GM19372 (cell line): ENCODE data around the gene DYRK1B.

Source experiments
- ATAC-seq: cut with Tn5 transposase; IDR thresholded peaks from one replicate; pipeline ENCODE4 v1.9.1; 2021; ENCODE audit warnings: mild to moderate bottlenecking, low read depth, moderate library complexity; ENCODE audit not compliant: unreplicated experiment

The DYRK1B gene

DNA sequence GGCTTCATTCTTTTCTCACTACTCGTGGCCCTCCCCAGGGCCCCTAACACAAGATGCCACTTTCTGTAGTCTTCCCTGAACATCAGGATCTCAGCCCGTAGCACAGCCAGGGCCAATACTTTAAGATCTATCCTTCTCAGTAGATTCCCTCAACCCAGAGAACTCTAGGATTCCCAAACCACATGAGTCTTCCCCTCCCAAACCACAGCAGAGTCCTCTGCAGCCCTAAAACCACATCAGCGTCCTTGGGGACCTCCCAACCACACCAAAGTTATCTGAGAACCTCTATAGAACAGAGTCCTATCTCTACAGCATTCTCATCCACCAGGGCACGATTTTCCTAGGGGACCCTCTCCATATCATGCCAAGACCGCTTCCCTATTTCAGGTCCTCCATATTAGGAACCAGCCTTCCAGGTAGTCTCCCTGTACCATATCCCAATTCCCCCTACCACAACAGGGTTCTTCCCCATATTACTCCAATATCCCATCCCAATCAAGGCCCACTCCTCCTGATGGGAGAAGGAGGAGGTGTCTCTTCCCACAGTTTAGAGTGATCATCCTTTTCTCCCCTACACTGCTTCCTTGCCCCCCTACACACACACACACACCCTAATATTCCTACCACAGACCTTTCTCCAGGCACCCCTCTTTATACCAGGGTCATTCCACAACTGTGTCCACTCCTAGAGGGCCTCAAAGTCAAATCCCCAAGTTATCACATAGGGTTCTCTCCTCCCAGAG lies 1.4 kb downstream of the DYRK1B start:
- no peak for ATAC-seq

DNA sequence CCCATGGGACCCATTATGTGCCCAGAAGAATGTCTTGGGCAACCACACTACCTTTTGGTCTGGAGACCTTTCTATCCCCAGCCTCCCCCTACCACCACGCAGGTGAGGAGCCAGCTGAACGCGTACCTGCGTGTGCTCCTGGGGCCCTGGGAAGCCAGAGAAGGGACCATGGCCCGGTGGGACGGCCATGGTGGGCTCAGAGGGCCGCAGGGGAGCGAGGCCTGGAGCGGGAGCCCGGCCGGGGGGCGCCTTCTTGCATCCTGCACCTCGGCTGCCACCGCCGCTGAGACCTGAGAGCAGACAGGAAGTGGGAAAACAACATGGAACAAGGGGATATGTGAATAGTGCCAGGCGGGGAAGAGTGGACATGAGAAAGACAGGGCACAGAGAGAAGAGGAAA lies 2.3 kb downstream of the DYRK1B start:
- ATAC-seq: no peak

DNA sequence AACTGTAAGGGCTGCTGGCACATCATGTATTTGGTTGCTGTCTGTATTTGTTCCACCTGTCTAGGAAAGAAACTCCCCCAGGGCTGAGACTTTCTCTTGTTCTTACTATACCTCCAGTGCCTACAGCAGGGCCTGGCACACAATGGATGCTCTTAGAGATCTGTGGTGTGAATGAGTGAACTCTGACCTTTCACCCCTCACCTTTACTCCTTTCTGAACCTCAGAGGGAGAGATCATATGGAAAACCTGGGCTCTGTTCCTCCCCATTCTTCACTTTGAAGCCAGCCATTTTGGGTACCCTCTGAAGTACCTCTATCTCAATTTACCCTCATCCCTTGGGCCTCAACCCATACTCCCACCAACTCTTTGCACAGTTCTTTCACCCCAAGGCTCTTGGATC lies 3.1 kb downstream of the DYRK1B start:
- ATAC-seq: no peak

DNA sequence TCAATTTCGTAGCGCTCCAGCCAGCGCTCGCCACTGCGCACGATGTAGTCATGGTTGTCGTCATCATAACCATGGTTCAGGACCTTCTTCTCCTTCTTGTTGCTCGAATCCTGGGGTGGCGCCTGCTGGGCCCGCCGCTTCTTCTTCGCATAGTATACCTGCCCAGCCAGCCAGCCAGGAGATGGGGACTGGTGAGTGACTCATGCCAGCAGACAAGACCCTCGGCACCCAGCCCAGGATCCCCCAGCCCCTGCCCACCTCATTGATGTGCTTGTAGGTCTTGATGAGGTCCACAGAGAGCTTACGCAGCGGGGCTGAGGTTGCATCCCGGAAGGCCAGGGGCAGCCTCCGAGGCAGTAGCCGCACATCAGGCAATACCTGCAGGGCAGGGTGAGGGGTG lies 3.6 kb downstream of the DYRK1B start:
- no peak for ATAC-seq

DNA sequence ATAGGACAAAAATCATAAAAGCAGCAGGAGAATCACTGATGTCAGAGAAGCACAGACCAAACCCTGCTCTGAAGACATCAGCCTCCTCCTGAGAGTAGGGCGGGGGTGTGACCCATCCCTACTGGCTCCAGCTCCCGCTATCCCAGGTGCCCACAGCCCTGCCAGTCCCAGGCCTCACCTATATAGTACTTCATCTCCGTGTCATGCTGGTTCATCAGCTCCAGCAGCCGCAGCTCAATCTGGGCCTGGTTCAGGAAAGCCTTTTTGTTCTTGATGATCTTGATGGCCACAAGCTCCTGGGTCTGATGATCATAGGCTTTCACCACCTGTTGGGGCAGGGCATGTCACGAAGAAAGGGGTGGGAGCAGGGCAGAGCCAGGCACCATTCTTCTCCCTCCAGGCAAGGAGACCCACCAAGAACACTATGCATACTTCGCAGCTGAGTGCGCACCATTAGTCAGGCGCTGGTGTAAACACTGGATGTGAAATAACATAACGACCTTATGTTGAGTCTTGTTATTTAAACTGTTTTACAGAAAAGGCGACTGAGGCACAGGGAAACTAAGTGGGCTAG lies 4.2 kb downstream of the DYRK1B start:
- ATAC-seq: no peak

DNA sequence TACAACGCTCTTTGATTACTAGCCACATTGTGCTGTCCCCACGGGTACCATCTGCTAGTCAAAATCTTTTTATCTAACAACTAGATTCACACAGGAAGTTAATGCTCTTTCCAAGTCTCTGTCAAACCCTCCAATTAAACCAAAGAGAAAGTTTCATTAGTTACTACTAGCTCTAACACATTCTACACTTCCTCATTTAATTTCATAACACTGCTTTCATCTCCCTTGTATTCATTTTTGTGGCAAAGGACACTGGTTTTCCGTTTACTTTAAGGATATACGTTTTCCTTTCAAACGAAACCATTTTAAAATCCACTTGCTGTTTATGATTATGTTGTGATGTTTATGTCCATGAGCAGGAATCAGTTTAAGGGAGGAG lies 5.3 kb downstream of the DYRK1B start:
- ATAC-seq: no peak

DNA sequence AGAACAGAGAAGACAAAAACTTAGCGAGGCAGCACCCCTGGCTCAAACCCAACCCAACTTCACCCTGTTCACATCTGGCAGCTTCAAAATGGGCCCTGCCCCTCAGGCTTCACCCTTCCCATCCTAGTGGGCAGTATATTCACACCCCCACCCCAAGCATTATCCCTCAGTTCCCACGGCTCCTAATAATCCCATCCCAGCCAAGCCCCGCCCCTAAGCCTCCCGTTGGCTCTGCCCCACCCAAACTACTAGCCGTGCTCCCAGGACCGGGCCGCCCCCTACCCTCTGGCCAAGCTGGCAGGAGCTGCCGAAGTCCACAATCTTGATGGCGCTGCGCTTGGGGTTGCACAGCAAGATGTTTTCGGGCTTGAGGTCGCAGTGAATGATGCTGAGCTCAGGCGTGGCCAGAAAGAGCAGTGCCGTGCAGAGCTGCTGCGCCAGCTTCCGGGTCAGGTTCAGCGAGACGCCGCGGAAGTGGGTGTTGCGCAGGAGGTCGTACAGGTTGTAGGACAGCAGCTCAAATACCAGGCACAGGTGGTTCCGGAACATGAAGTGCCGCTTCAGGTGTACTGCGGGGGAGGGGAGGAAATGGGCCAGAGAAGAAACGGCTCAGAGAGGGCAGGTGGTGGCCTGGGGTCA lies 5.8 kb downstream of the DYRK1B start:
- ATAC-seq: no peak

DNA sequence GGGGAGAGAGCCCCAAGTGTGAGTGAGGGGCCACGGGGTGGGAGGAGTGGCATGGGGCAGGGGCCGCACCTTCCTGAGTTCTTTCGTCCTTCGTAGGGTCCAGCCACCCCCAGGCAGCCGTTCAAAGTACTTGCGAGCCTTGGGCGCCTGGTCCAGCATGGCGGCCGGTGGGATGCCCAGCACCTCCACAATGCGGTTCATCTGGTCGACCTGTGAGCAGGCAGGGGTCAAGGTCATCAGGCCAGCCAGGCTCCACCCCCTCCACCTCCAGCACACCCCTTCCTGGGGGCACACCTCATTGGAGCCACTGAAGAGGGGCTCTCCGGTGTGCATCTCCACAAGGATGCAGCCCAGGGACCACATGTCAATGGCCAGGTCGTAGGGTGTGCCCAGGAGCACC lies 6.7 kb downstream of the DYRK1B start:
- no peak for ATAC-seq

DNA sequence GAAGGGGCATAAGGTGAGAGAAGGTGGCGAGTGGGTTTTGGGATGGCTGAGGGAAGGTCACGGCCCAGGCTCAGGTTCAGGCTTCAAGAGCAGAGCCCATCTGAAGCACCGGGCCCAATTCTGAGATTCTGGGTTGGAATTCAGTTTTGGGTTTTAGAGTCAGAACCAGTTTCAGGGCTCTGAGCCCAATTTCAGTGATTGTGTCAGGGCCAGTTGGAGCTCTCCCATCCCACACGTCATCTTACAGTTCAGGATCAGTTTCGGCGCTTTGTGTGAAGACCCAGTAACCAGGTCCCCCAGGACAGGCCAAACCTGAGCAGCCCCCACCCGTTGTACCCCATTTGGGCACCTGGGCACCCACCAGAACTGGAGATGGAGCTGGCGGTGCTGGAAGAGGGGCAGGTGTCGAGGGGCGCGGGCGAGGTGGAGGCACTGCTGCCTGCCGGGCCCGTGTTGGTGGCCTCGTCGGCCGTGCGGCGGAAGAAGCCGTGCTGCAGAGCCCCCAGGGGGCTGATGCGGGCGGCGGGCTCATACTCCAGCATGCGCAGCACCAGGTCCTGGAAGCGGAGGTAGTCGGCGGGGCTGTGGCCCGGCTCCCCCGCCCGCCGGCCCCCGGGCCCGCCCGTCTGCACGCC lies 7.5 kb downstream of the DYRK1B start:
- ATAC-seq: no peak

DNA sequence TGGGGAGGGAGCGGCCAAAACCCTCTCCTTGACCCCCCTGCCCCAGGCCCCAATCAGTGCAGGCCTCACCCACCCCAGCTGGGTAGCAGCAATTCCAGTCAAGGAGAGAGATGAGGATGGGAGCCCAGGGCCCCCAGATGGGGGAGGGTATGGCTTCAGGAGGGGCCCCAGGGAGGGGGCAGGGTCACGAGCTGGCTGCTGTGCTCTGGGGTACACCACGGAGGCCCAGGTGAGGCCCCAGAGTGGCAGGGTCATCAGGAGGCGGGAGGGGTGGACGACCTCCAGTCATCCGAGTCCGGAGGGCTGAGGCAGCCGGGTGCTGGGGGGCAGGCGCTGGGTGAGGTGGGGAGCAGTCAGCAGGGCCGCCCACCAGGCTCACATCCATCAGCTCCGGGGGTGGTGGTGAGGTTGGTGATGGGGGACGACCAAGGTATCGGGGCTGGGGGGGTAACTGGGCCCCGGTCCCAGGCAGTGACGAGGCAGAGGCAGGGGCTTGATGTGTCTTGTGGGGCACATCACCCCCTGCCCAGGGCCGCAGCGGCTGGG lies 8.4 kb downstream of the DYRK1B start:
- ATAC-seq: no peak

DNA sequence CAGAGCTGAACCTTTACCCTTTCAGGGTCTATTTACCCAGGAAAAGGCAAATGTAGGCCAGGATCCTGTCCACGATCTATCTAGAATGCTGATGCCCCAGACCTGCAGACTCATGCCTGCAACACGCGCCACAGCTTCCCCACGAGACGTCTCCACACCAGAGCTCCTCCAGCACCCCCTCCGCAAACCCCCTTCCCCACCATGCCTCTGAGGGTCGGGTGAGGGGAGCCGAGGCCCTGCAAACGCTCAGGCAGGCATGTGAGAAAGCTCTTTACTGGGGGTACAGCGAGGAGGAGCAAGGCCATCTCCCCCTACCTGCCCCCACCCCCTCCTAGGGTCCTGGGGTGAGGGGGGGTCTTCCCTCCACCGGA lies 8.9 kb downstream of the DYRK1B start:
- no peak for ATAC-seq

DNA sequence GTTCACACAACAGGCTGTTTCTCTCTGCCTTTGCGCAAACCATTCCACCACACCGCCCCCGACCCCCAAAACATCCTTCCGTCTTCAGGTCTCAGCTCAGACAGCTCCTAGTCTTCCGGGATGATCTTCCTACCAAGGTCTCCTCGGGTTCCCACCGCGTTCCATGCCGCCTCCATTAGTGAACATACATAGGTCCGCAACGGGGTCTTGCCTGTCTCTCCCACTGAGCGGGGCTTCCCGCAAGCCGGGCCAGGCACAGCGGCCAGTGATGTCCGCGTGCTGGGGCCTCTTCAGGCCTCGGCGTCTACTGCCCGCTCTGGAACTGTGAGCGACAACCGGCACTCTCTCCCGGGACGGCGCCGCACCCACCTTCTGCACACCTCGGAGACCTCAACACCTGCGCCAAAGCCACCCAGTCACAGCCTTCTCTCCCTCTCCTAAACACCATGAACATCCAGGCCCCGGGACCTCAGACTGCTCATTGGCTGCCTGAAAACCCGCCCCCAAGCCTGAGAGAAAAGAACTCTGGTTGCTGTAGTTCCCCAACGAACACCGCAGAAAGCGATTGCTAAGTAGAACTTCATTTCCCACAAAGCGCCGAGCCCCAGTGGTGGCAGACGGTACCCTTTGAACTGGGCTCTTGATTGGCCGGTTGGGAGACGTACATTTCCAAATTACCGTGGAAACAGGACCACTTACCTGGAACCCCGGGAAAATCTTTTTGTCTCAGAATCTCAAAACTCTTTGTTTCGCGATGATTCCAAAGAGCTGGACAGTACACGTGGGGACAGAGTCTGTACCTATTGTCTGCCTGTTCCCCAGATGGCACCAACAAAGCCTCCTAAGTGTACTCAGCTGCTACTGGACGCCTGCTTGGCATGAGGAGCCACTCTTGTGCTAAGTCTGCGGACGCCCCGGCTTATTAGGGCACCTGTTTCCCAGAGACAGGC lies 9.5 kb downstream of the DYRK1B start:
- peak; percentile 88 for ATAC-seq

DNA sequence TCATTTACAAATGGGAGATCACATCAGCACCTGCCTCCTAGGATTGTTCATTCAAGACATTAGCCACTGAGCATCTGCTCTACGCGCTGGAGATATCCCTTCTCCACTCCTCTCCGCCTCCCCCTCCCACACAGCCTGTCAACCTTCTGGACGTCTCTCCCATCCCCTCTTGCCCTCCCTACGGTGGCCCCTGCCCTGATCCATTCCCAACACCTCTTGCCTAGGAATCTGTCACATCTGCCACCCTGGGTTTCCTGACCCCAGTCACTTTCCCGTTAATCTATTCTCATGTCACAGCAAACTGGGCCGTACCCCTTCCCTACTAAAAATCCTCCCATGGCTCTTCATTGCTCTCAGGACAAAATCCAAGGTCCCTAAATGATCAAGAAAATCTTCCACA lies 10.3 kb downstream of the DYRK1B start:
- ATAC-seq: no peak

DNA sequence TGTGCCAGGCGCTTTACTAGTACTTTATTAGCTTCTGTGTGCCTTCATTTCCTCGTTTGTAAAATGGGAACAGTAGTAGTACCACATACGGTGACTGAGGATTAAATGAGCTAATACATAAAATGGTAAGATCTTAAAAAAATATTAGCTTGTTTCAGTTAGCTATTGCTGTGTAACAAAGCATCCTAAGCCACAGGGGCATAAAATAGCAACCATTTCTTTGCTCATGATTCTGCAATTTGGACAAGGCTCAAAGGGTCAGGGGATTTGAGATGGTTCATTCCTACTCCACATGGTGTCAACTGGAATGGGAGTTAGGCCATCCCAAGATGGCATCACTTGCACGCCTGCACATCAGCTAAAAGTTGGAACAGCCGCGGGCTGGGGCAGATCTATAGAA lies 13.3 kb downstream of the DYRK1B start:
- ATAC-seq: no peak

DNA sequence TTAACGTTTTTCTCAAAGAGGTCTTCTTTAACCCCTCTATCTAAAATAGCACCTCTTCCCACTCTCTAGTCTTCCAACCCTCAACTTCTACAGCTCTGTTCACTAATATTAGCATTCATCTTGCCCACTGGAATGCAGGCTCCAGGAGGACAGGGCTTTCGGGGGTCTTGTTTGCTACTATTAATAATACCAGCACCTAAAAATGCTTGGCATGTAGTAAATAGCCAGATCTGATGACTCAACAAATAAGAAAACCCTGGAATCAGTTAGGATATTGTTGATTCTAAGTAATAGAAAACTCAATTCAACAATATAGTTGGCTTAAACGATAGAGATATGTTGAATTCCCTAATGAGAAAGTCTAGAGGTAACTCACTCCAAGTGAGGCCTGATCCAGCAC lies 14.2 kb downstream of the DYRK1B start:
- no peak for ATAC-seq

DNA sequence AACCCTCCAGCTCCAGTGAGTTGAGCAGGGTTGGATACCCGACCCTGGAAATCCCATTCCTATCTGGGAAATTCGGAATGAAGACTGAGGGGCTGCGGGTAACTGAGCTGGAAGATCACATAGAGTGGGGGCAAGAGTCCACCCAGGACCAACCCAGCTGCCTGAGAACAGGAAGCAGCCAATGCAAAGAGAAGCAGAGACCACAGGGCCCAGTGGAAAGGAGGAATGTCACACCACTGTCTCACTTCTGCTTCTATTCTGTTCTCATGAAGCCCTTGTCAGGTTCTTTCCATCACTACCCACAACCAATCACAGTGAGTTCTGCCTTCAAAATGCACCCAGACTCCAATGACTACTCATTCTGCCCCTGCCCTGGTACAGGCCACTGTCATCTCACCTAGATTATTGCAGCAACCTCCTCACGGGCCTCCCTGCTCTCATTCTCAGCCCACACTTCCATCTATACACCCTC lies 15.3 kb downstream of the DYRK1B start:
- ATAC-seq: no peak

DNA sequence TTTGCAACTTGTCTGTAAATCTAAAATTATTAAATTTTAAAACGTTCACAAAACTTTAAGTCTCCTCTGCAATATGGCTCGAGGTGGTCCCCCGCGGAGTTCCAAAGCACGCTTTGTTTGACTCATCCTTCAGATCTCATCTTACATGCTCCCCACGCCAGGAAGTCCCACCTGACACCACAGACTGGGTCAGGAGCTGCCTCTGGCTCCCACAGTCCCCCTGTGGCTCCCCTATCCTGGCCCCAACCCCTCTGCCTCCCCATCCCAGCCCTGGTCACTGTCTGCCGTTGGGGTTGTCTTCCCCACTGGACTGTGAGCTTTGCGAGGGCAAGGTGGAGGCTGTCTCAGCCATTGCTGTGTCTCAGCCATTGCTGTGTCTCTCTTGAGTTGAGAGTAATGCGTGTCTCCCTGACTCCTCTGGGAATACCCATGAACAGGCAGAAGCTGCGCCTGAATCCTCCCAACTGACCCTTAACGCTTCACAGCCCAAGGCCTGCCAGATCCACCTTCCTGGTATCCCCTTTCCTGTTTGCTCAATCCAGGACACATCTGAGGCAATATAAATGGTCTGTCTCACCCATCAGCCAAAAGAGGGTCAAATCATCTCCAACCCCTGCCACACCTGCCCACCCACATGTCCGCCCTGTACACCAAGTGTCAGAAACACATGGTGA lies 15.9 kb downstream of the DYRK1B start:
- no peak for ATAC-seq

DNA sequence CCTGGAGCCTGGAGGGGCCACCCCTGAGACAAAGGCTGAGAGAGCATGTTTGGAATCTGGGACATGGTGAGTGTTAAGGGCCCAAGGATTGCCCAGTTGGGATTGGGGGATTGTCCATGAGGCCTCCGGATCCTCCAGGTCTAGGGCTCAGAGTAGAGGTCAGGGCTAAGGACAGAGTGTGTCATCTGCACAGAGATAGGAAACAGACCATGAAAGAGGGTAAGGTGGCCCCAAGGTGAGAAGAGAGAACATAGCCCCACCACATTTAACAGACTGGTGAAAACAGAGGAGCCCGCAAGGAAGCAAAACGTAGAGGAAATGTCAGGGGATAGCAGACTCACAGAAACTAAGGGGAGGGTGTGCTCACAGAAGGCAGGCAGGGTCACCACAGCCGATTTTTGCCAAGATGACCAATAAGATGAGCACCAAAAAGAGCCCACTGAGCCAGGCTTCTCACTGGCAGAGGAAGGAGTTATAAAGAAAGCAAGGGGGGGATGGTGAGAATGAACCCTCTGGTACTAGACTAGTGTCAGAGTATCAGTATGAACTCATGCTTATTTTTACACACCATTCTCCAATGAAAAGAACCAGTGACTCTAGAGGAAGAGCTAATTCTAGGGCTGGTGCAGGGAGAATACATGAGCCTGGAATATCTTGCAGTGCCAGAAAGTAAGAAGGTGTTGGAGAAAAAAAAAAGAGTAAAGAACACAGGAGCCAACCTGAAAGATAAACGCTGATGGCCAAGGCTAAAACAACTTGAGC lies 17.5 kb downstream of the DYRK1B start:
- ATAC-seq: no peak

DNA sequence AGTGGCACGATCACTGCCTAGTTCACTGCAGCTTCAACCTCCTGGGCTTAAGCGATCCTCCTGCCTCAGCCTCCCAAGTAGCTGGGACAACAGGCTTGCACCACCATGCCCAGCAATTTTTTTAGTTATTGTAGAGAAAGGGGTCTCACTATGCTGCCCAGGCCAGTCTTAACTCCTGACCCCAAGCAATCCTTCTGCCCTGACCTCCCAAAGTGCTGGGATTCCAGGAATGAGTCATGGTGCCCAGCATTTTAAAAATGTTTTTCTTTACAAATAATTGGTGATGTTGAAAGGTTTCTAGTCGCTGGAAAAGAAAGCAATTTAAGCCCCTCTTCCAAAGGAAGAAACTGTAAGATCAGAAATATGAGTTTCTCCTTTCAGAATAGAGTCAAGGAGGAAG lies 19.4 kb downstream of the DYRK1B start:
- ATAC-seq: no peak
